Measurements from ENCODE around the gene DCAF5.

GRCh38 chr14:69097974-69098373 is 54.9 kb downstream of the DCAF5 start:
- TF ChIP-seq POLR2A (IDR thresholded peaks at IDR 0.05; ENCODE audit: low read length): no peak
- no peak for TF ChIP-seq GATA1 (IDR thresholded peaks at IDR 0.05; ENCODE audit: low read depth, low read length)
